Esophagus squamous epithelium (tissue), 5 donors: ENCODE measurements around the gene OCA2. TPM values are rescaled to one million over a fixed set of nuclear protein-coding genes. Genes with fewer than 3 reads are reported as not detected.

Experiments
- DNase-seq: peaks from one replicate; lab custom pipeline; 2025; lab: John Stamatoyannopoulos, UW
- H3K27ac ChIP-seq, 4 donors: fragments of 200-600 bp; sonication (generic); one replicate each; pipeline ENCODE4 v1.5.1; 2016 to 2019; ENCODE audit warnings: mild to moderate bottlenecking in 1 of 4
- H3K27me3 ChIP-seq, 4 donors: fragments of 200-600 bp; sonication (generic); 1 replicate in 3 of 4; 2 replicates in 1 of 4; pipeline versions ENCODE4 v1.5.1 to v1.6.0; 2017 to 2021; ENCODE audit warnings: antibody characterized with exemption in 1 of 4
- H3K36me3 ChIP-seq, 3 donors: fragments of 200-600 bp; sonication (generic); one replicate each; pipeline ENCODE4 v1.5.1; 2016 to 2019
- H3K4me1 ChIP-seq, 3 donors: fragments of 200-600 bp; sonication (generic); one replicate each; pipeline ENCODE4 v1.5.1; 2017 to 2019
- H3K4me3 ChIP-seq, 4 donors: fragments of 200-600 bp; sonication (generic); 1 replicate in 3 of 4; 2 replicates in 1 of 4; pipeline ENCODE4 v1.5.1; 2016 to 2019; ENCODE audit warnings: mild to moderate bottlenecking in 2 of 4, moderate library complexity in 1 of 4
- H3K9me3 ChIP-seq, 3 donors: fragments of 200-600 bp; sonication (generic); one replicate each; pipeline ENCODE4 v1.5.1; 2016 to 2019
- CTCF ChIP-seq, 6 experiments: fragments of 450-650 bp in 4 of 6; fragments of 200-600 bp in 2 of 6; sonication (generic) in 2 of 6; IDR thresholded peaks; one replicate each; pipeline ENCODE4 v1.5.1; 2016 to 2019; ENCODE audit warnings: antibody characterized with exemption in 6 of 6, mild to moderate bottlenecking in 4 of 6, moderate library complexity in 4 of 6
- POLR2A ChIP-seq, 4 donors: fragments of 450-650 bp; IDR thresholded peaks; one replicate each; pipeline ENCODE4 v1.6.1; 2017; ENCODE audit warnings: antibody characterized with exemption in 4 of 4, mild to moderate bottlenecking in 4 of 4, moderate library complexity in 3 of 4
- WGBS, 2 donors: methylation state at CpG; one replicate each; pipeline ENCODE4 v1.1.5; 2018; 5-methylcytosine and 5-hydroxymethylcytosine counted together
- intact Hi-C: fragments of 100-400 bp; cut with DNase I; formaldehyde crosslinking; loops from one replicate; pipeline ENCODE4 v1.15.0; 2022
- total RNA-seq, 4 donors: library from RNA; depleted of rRNA; stranded (reverse); fragments of >200 nt; gene quantifications; one replicate each; pipeline ENCODE4 v1.1.0, GENCODE V29; 2016
- donor health status: DM: yes; HTN: yes; CAD: no.

OCA2 gene
- total RNA-seq, 4 donors from 2014 or later = 1.7 to 5.5 (median 4.6) TPM

- Histone ChIP-seq H3K27me3 (no peaks in the 10 kb centered on the region), H3K4me3 (no peak overlapping the region), H3K27ac (no peak overlapping the region), H3K36me3 (no peaks in the 10 kb centered on the region), H3K4me1 (no peaks in the 10 kb centered on the region), H3K9me3 (peaks cover 0 to 8% (median 7%) of the 10 kb centered on the region in 3 donors)
- WGBS, 2 donors = 72 to 81% methylated on average over 6 of the region's 6 CpGs
- TF ChIP-seq CTCF (IDR thresholded peaks at IDR 0.05) (no peak), POLR2A (IDR thresholded peaks at IDR 0.05) (no peak)
- intact Hi-C loops = no loop called here
- no peak for DNase-seq
These were observed 165.6 kb downstream of the OCA2 start for GRCh38 chr15:27933562-27933961.

- Histone ChIP-seq H3K4me3 (no peak overlapping the region), H3K9me3 (peaks cover 0 to 8% (median 7%) of the 10 kb centered on the region in 3 donors), H3K36me3 (no peaks in the 10 kb centered on the region), H3K4me1 (no peaks in the 10 kb centered on the region), H3K27me3 (no peaks in the 10 kb centered on the region), H3K27ac (no peak overlapping the region)
- no peak for TF ChIP-seq CTCF (IDR thresholded peaks at IDR 0.05)
- TF ChIP-seq POLR2A (IDR thresholded peaks at IDR 0.05) = no peak
- WGBS, 2 donors = 82 to 83% methylated on average over 3 of the region's 3 CpGs
- intact Hi-C loops = no loop called here
- no peak for DNase-seq
These were observed 166.5 kb downstream of the OCA2 start for GRCh38 chr15:27932600-27932999.

- Histone ChIP-seq H3K4me1 (no peaks in the 10 kb centered on the region), H3K9me3 (peaks cover 0 to 8% (median 7%) of the 10 kb centered on the region in 3 donors), H3K27me3 (no peaks in the 10 kb centered on the region), H3K4me3 (no peak overlapping the region), H3K27ac (no peak overlapping the region), H3K36me3 (no peaks in the 10 kb centered on the region)
- 18 to 42% methylated on average over 1 of the region's 1 CpG for WGBS, 2 donors
- intact Hi-C loops = no loop called here
- no peak for DNase-seq
- no peak for TF ChIP-seq CTCF (IDR thresholded peaks at IDR 0.05)
- no peak for TF ChIP-seq POLR2A (IDR thresholded peaks at IDR 0.05)
These were observed 170.7 kb downstream of the OCA2 start for GRCh38 chr15:27928386-27928785.

GRCh38 chr15:27912283-27912682 lies 186.8 kb downstream of the OCA2 start:
- no peaks in the 10 kb centered on the region for H3K9me3 ChIP-seq
- no peaks in the 10 kb centered on the region for H3K36me3 ChIP-seq
- no peak overlapping the region for H3K27ac ChIP-seq
- H3K27me3 ChIP-seq = no peaks in the 10 kb centered on the region
- H3K4me3 ChIP-seq = no peak overlapping the region
- intact Hi-C loops = no loop called here
- 62 to 77% methylated on average over 3 of the region's 3 CpGs for WGBS, 2 donors
- no peak for TF ChIP-seq CTCF (IDR thresholded peaks at IDR 0.05)
- TF ChIP-seq POLR2A (IDR thresholded peaks at IDR 0.05) = no peak
- H3K4me1 ChIP-seq = no peaks in the 10 kb centered on the region
- no peak for DNase-seq

- 81 to 95% methylated on average over 4 of the region's 4 CpGs for WGBS, 2 donors
- TF ChIP-seq CTCF (IDR thresholded peaks at IDR 0.05) (no peak), POLR2A (IDR thresholded peaks at IDR 0.05) (no peak)
- no peak overlapping the region for H3K4me3 ChIP-seq
- no peaks in the 10 kb centered on the region for H3K27me3 ChIP-seq
- H3K27ac ChIP-seq = no peak overlapping the region
- no peaks in the 10 kb centered on the region for H3K36me3 ChIP-seq
- DNase-seq = no peak
- no peaks in the 10 kb centered on the region for H3K4me1 ChIP-seq
- H3K9me3 ChIP-seq = no peaks in the 10 kb centered on the region
- intact Hi-C loops = no loop called here
These were observed 192.3 kb downstream of the OCA2 start for GRCh38 chr15:27906802-27907201.
